Measurements from ENCODE around the gene CRYBB2.
"Not testable (repeated sequence)": the region's sequence is repeated elsewhere in the genome, so short reads cannot be mapped to it uniquely, and the experiment has no call there.

The CRYBB2 gene

GRCh38 chr22:25213221-25213620, 6.2 kb upstream of the CRYBB2 start:
- H3K4me3 ChIP-seq (replicated peaks in 1 of 2; ENCODE audit: low read depth in 2 of 2, low read length in 2 of 2), result no peak overlapping the region
- no peak for TF ChIP-seq CTCF (IDR thresholded peaks at IDR 0.05; ENCODE audit: low read depth, low read length)
- no peak for DNase-seq (ENCODE audit: low read depth in 2 of 2)

GRCh38 chr22:25216230-25216629, 3.2 kb upstream of the CRYBB2 start:
- no peak for TF ChIP-seq CTCF (IDR thresholded peaks at IDR 0.05; ENCODE audit: low read depth, low read length)
- no peak for DNase-seq (ENCODE audit: low read depth in 2 of 2)
- no peak overlapping the region for H3K4me3 ChIP-seq (replicated peaks in 1 of 2; ENCODE audit: low read depth in 2 of 2, low read length in 2 of 2)

GRCh38 chr22:25219948-25220442, 556 bp downstream of the CRYBB2 start:
- H3K4me3 ChIP-seq (replicated peaks in 1 of 2; ENCODE audit: low read depth in 2 of 2, low read length in 2 of 2), result no peak overlapping the region
- no peak for TF ChIP-seq CTCF (IDR thresholded peaks at IDR 0.05; ENCODE audit: low read depth, low read length)

GRCh38 chr22:25221790-25222189, 2.4 kb downstream of the CRYBB2 start:
- no peak for TF ChIP-seq CTCF (IDR thresholded peaks at IDR 0.05; ENCODE audit: low read depth, low read length)
- DNase-seq (ENCODE audit: low read depth in 2 of 2), result no peak
- H3K4me3 ChIP-seq (replicated peaks in 1 of 2; ENCODE audit: low read depth in 2 of 2, low read length in 2 of 2), result no peak overlapping the region

More at GRCh38 chr22:25219948-25220442, 556 bp downstream of the CRYBB2 start:
- no peak for DNase-seq (ENCODE audit: low read depth in 2 of 2)

GRCh38 chr22:25223269-25223850, 3.9 kb downstream of the CRYBB2 start:
- no peak overlapping the region for H3K4me3 ChIP-seq (replicated peaks in 1 of 2; ENCODE audit: low read depth in 2 of 2, low read length in 2 of 2)
- DNase-seq (ENCODE audit: low read depth in 2 of 2), result no peak
- TF ChIP-seq CTCF (IDR thresholded peaks at IDR 0.05; ENCODE audit: low read depth, low read length), result no peak

- no peak for TF ChIP-seq CTCF (IDR thresholded peaks at IDR 0.05; ENCODE audit: low read depth, low read length)
- no peak for DNase-seq (ENCODE audit: low read depth in 2 of 2)
- no peak overlapping the region for H3K4me3 ChIP-seq (replicated peaks in 1 of 2; ENCODE audit: low read depth in 2 of 2, low read length in 2 of 2)
These were observed 9.4 kb downstream of the CRYBB2 start for GRCh38 chr22:25228822-25229221.

GRCh38 chr22:25230760-25231159, 11.3 kb downstream of the CRYBB2 start:
- not testable (repeated sequence) for DNase-seq (ENCODE audit: low read depth in 2 of 2); H3K4me3 ChIP-seq (replicated peaks in 1 of 2; ENCODE audit: low read depth in 2 of 2, low read length in 2 of 2)

Data from cardiac fibroblast (primary cell).